BJ (cell line): ENCODE measurements around the gene FGD1. TPM values are rescaled to one million over a fixed set of nuclear protein-coding genes. Genes with fewer than 3 reads are reported as not detected.

ENCODE experiments used
- CTCF ChIA-PET: fragments of 350-600 bp; formaldehyde crosslinking; extraction: SDS; loops from one replicate; lab custom pipeline; 2021; ENCODE audit warnings: antibody characterized with exemption, inconsistent platforms; lab: Yijun Ruan, JAX
- POLR2A ChIA-PET: fragments of 300-600 bp; sonication (Branson Sonifier 250); formaldehyde crosslinking; extraction: SDS; loops from one replicate; lab custom pipeline; 2021; ENCODE audit warnings: antibody characterized with exemption; lab: Charles Lee
- DNase-seq: peaks from one replicate; pipeline ENCODE4 v3.0.0-alpha.2; 2011; ENCODE audit warnings: low read depth
- H3K27me3 ChIP-seq: 2 replicates; pipeline ENCODE4 v1.6.0; 2011; ENCODE audit warnings: low read length; ENCODE audit not compliant: control insufficient read depth, insufficient read depth
- H3K36me3 ChIP-seq: 2 replicates; pipeline ENCODE4 v1.5.1; 2011; ENCODE audit warnings: low read length; ENCODE audit not compliant: control insufficient read depth, insufficient read depth
- H3K4me3 ChIP-seq: 2 replicates; pipeline ENCODE4 v1.5.1; 2011; ENCODE audit warnings: low read depth, mild to moderate bottlenecking, control low read depth, low read length
- polyA plus RNA-seq: library from polyadenylated mRNA; depleted of rRNA; stranded (reverse); fragments of >200 nt; gene quantifications from 2 replicates; pipeline ENCODE4 v1.2.3, GENCODE V29; 2011
- TF ChIP-seq, protein P1 (sequence below): IDR thresholded peaks from 2 replicates; pipeline ENCODE4 v1.5.1; 2011; ENCODE audit warnings: low read depth, mild to moderate bottlenecking, control low read depth, inconsistent platforms, low read length, moderate library complexity; ENCODE audit not compliant: insufficient read depth

Gene FGD1
- polyA plus RNA-seq, 1 experiment = 5.6 TPM

DNA sequence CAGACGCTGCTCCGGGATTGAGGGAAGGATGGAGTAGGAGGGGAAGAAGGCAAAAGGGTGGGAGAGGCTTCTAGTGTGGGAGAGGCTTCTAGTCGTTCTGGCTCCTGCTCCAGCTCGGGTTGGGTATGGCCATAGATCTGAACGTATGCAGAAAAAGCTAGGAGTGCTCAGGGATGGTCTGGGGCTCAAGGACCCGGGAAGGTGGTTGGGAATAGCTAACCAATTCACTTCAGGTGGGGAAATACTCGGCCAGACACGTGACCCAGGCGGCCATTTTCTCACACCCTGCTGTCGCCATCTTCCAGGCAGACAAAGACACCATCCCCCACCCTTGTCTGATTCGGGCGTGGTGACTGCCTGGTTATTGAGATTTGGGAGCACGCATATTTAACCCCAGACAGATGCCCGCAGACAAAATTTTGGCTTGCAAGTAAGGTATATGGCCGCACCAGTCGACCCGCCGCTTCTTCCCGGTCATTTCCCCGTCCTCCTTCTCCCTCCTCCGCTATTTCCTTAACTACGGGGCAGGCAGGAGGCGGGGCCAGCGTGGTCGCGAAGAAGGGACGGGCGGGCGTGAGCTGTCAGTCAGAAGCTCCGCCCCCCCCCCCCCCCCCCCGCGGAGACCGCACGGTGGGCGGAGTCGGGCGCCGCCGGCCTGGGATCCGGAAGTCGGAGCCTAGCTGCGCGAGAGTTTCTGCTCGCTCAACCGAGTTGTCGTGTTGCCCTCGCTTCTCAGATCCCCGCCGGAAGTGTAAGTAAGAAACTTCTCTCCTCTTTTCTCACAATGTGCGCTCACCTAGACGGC lies 33.7 kb upstream of the FGD1 start, which contains the start of gene GNL3L:
Gene GNL3L, plus strand, starts transcription at position 668 of the 805 bp plus-strand sequence. CDS start 2,348 bp downstream, outside the sequence.
- DNase-seq = peak; percentile 37
- TF ChIP-seq, protein P1, sequence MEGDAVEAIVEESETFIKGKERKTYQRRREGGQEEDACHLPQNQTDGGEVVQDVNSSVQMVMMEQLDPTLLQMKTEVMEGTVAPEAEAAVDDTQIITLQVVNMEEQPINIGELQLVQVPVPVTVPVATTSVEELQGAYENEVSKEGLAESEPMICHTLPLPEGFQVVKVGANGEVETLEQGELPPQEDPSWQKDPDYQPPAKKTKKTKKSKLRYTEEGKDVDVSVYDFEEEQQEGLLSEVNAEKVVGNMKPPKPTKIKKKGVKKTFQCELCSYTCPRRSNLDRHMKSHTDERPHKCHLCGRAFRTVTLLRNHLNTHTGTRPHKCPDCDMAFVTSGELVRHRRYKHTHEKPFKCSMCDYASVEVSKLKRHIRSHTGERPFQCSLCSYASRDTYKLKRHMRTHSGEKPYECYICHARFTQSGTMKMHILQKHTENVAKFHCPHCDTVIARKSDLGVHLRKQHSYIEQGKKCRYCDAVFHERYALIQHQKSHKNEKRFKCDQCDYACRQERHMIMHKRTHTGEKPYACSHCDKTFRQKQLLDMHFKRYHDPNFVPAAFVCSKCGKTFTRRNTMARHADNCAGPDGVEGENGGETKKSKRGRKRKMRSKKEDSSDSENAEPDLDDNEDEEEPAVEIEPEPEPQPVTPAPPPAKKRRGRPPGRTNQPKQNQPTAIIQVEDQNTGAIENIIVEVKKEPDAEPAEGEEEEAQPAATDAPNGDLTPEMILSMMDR = no peak
- CTCF ChIA-PET = no interaction called here
- H3K27me3 ChIP-seq = no peaks in the 10 kb centered on the region
- peak within 1 kb of the TSS; percentile 55 for H3K4me3 ChIP-seq
- no peaks in the 10 kb centered on the region for H3K36me3 ChIP-seq
- POLR2A ChIA-PET = interaction anchor here (0.6 to 0.7 kb wide), 2 partner anchors 34 to 847 kb away, joined by 3 read pairs; partner anchors contain the start of gene FGD1

DNA sequence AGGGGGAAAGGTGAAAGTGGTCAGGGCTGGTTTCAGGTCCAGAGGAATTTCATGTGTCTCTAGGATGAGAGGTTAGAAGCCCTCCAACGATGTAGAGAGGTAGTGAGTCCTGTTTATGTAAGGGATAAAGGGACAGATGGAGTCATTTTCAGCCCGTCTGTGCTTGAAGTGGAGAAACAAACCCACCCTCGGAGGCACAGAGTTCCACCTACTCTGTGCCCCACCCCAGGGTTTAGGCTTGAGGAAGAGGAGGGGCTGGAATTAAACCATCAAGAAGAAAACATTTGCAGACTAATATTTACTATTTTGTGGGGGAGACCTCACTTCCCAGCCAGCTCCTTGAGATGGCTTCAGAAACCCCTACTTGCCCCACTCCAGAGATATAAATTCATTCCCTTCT lies 33.1 kb upstream of the FGD1 start:
- TF ChIP-seq, protein P1 = no peak
- CTCF ChIA-PET = no interaction called here
- Histone ChIP-seq H3K4me3 (no peak overlapping the region; the same call in 1 of the 2 replicates), H3K36me3 (no peaks in the 10 kb centered on the region), H3K27me3 (no peaks in the 10 kb centered on the region)
- no peak for DNase-seq
- POLR2A ChIA-PET = no interaction called here

DNA sequence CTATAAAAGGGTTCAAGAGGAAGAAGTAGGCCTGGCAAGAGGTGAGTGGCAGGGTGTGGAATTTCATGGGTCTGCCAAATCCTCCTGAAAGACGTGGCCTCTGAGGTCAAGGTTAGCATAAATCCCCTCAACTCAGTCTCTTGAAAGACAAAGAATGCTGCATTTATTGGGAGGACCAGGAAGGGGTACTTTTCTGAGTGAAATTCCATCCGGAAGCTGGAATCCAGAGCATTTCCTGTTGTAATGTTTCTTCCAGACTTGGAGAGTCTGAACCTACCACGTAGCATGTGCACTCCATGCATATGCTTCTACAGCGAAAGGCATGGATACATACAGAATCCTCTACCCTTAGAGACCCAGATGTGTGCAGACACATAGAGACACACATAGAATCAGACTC lies 13.4 kb upstream of the FGD1 start:
- Histone ChIP-seq H3K36me3 (no peaks in the 10 kb centered on the region), H3K4me3 (no peak overlapping the region), H3K27me3 (no peaks in the 10 kb centered on the region)
- POLR2A ChIA-PET = no interaction called here
- TF ChIP-seq, protein P1 = no peak
- DNase-seq = no peak
- CTCF ChIA-PET = no interaction called here

DNA sequence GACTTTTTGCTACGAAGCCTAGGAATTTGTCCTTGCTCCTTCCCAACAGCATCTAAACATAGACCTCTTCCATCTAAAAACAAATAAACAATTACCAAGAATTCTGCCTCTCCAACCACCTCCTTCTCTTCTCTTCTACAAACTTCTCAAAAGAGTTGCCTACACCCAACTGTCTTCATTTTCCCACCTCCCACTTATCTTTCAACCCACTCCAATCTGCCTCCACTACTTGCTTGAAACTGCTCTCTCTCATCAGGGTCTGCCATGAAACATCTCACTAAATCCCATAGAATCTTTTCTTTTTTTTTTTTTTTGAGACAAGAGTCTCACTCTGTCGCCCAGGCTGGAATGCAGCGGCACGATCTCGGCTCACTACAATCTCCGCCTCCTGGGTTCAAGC lies 902 bp upstream of the FGD1 start:
- POLR2A ChIA-PET = no interaction called here
- no peak for DNase-seq
- Histone ChIP-seq H3K27me3 (no peaks in the 10 kb centered on the region), H3K4me3 (no peak overlapping the region), H3K36me3 (no peaks in the 10 kb centered on the region)
- CTCF ChIA-PET = no interaction called here
- TF ChIP-seq, protein P1 = no peak

DNA sequence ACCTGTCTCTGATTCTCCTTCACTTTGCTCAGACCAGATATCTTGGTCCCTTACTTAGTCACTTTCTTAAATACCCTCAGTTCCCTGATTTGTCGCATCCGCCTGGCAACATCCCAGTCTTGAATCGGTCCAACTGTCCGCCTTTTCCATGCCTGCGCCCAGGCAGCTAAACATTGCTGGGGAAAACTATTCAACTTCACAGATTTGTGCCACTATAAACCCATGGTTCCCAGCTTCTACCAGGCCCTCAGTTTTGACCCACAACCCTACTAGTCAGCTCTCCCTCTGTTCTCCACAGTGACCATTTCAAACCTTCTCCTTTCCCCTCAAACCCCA lies 451 bp upstream of the FGD1 start:
- TF ChIP-seq, protein P1 = no peak
- H3K4me3 ChIP-seq = peak overlapping the region; percentile 48
- CTCF ChIA-PET = no interaction called here
- POLR2A ChIA-PET = no interaction called here
- no peaks in the 10 kb centered on the region for H3K36me3 ChIP-seq
- H3K27me3 ChIP-seq = no peaks in the 10 kb centered on the region
- no peak for DNase-seq
